Measurements from ENCODE around the gene CDC42BPG. TPM values are rescaled to one million over a fixed set of nuclear protein-coding genes. Genes with fewer than 3 reads are reported as not detected.

Gene CDC42BPG
- total RNA-seq, 1 donor from 2014 or later = 21.1 TPM

DNA sequence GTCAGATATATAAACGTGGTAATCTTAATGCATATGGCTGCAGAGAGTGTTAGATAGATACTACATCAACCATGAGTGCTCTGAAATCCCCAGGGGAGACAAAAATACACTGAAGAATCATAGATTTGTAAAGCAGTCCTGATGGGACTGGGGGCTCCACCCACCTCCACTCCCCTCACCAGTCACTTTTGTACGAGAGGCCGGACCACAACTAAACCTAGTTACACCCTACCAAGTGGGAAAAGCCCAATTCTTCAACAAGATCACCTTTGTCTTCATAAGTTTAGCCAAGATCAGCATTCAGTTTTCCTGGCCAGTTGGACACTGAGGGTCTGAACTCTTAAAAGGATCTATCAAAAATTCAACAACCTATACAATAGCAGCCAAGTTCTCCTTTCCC is 67.6 kb downstream of the CDC42BPG start:
- H3K27me3 Mint-ChIP-seq = no peaks in the 10 kb centered on the region
- H3K27ac Mint-ChIP-seq = peak overlapping the region; percentile 97
- peaks cover 41% of the 10 kb centered on the region for H3K36me3 Mint-ChIP-seq (ENCODE audit: insufficient read depth)
- no peak for DNase-seq (ENCODE audit: low spot score, unreplicated experiment)
- H3K4me1 Mint-ChIP-seq (ENCODE audit: low read depth) = peaks cover 32% of the 10 kb centered on the region
- TF ChIP-seq, protein P1, sequence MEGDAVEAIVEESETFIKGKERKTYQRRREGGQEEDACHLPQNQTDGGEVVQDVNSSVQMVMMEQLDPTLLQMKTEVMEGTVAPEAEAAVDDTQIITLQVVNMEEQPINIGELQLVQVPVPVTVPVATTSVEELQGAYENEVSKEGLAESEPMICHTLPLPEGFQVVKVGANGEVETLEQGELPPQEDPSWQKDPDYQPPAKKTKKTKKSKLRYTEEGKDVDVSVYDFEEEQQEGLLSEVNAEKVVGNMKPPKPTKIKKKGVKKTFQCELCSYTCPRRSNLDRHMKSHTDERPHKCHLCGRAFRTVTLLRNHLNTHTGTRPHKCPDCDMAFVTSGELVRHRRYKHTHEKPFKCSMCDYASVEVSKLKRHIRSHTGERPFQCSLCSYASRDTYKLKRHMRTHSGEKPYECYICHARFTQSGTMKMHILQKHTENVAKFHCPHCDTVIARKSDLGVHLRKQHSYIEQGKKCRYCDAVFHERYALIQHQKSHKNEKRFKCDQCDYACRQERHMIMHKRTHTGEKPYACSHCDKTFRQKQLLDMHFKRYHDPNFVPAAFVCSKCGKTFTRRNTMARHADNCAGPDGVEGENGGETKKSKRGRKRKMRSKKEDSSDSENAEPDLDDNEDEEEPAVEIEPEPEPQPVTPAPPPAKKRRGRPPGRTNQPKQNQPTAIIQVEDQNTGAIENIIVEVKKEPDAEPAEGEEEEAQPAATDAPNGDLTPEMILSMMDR (IDR thresholded peaks at IDR 0.05; ENCODE audit: unreplicated experiment) = no peak
- H3K9me3 Mint-ChIP-seq (ENCODE audit: low read depth) = no peaks in the 10 kb centered on the region
- H3K4me3 Mint-ChIP-seq (ENCODE audit: low read depth) = peak overlapping the region; percentile 93

DNA sequence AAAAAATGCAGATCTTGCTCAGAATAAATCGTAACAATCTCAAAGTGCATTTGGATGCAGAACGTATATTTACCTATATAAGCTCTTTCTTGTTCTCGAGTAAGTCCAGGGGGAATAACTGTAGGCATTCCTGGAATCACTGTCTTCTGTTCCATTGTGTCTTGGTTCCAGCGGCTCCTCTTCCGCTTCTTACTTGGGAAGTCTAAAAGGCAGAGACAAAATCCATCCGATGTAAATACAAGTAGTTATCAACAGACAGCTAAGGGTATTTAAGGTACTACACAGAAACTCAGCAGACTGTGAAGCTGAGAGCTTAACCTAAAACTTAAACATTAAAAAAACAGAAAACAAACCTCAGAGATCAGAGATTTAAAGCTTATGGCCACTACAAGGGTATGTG is 68.0 kb downstream of the CDC42BPG start:
- peak overlapping the region; percentile 97 for H3K27ac Mint-ChIP-seq
- H3K9me3 Mint-ChIP-seq (ENCODE audit: low read depth) = no peaks in the 10 kb centered on the region
- no peaks in the 10 kb centered on the region for H3K27me3 Mint-ChIP-seq
- H3K4me3 Mint-ChIP-seq (ENCODE audit: low read depth) = peak overlapping the region; percentile 93
- peaks cover 43% of the 10 kb centered on the region for H3K36me3 Mint-ChIP-seq (ENCODE audit: insufficient read depth)
- DNase-seq (ENCODE audit: low spot score, unreplicated experiment) = no peak
- peaks cover 37% of the 10 kb centered on the region for H3K4me1 Mint-ChIP-seq (ENCODE audit: low read depth)
- TF ChIP-seq, protein P1 (IDR thresholded peaks at IDR 0.05; ENCODE audit: unreplicated experiment) = no peak

DNA sequence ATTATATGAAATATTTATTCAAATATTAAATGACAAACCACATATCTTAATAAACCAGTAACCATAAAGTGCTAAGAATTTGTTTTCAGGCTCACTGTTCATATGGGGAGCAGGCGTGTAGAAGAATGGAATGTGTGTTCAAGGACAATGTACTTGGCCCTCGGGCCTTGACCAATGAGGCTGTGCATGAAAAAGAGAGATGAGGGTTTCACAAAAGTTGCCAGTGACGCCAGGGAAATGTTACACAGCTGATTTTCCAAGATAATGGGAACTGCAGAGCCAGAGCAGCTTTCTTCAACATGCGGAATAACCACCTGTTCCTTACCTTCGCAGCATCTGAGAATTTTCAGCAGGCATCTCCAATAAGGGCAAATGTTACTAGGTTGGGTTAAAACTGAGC is 70.3 kb downstream of the CDC42BPG start:
- Mint-ChIP-seq H3K9me3 (ENCODE audit: low read depth) (no peaks in the 10 kb centered on the region), H3K4me1 (ENCODE audit: low read depth) (peaks cover 36% of the 10 kb centered on the region), H3K27ac (no peak overlapping the region), H3K27me3 (no peaks in the 10 kb centered on the region), H3K4me3 (ENCODE audit: low read depth) (no peak overlapping the region), H3K36me3 (ENCODE audit: insufficient read depth) (peaks cover 57% of the 10 kb centered on the region)
- TF ChIP-seq, protein P1 (IDR thresholded peaks at IDR 0.05; ENCODE audit: unreplicated experiment) = no peak
- DNase-seq (ENCODE audit: low spot score, unreplicated experiment) = no peak

Other genes starting within 250 kb of the CDC42BPG start
- gene NRXN2, start 121.5 kb downstream of the CDC42BPG start, total RNA-seq = 0.17 and 0.60 TPM in 2 replicates
- gene RASGRP2, start 100.5 kb downstream of the CDC42BPG start, total RNA-seq = 0.53 and 0.73 TPM in 2 replicates
- gene PYGM, start 84.7 kb downstream of the CDC42BPG start, total RNA-seq = 1.4 and 1.6 TPM in 2 replicates
- 500 and 503 TPM in 2 replicates for gene SF1, start 66.1 kb downstream of the CDC42BPG start, total RNA-seq
- gene MAP4K2, start 41.4 kb downstream of the CDC42BPG start, total RNA-seq = 12.7 and 13.3 TPM in 2 replicates
- gene MEN1, start 34.1 kb downstream of the CDC42BPG start, total RNA-seq = 54.6 and 61.5 TPM in 2 replicates
- 55.0 and 57.2 TPM in 2 replicates for gene EHD1, start 34.0 kb upstream of the CDC42BPG start, total RNA-seq
- 33.2 and 35.0 TPM in 2 replicates for gene ATG2A, start 72.6 kb upstream of the CDC42BPG start, total RNA-seq
- 14.1 and 15.9 TPM in 2 replicates for gene PPP2R5B, start 80.0 kb upstream of the CDC42BPG start, total RNA-seq
- 0.41 TPM in 1 of 2 replicates, not detected in the other for gene GPHA2, start 91.2 kb upstream of the CDC42BPG start, total RNA-seq
- gene MAJIN, start 127.5 kb upstream of the CDC42BPG start, total RNA-seq = not detected in 2 replicates
- 0.53 and 0.58 TPM in 2 replicates for gene BATF2, start 152.3 kb upstream of the CDC42BPG start, total RNA-seq
- gene ARL2, start 169.5 kb upstream of the CDC42BPG start, total RNA-seq = 95.2 and 96.7 TPM in 2 replicates
- 33.0 and 34.5 TPM in 2 replicates for gene SNX15, start 182.8 kb upstream of the CDC42BPG start, total RNA-seq
- gene SAC3D1, start 196.6 kb upstream of the CDC42BPG start, total RNA-seq = 18.5 and 19.3 TPM in 2 replicates
- 4.3 and 4.4 TPM in 2 replicates for gene NAALADL1, start 213.9 kb upstream of the CDC42BPG start, total RNA-seq
- gene CDCA5, start 239.4 kb upstream of the CDC42BPG start, total RNA-seq = 25.1 and 25.9 TPM in 2 replicates
- gene ZFPL1, start 239.6 kb upstream of the CDC42BPG start, total RNA-seq = 40.4 and 43.3 TPM in 2 replicates